HG03066 (cell line): ENCODE data around the gene TMPRSS9.

ENCODE experiments used
- ATAC-seq: cut with Tn5 transposase; IDR thresholded peaks from one replicate; pipeline ENCODE4 v1.9.1; 2021; ENCODE audit warnings: low read depth; ENCODE audit not compliant: unreplicated experiment

Gene TMPRSS9

DNA sequence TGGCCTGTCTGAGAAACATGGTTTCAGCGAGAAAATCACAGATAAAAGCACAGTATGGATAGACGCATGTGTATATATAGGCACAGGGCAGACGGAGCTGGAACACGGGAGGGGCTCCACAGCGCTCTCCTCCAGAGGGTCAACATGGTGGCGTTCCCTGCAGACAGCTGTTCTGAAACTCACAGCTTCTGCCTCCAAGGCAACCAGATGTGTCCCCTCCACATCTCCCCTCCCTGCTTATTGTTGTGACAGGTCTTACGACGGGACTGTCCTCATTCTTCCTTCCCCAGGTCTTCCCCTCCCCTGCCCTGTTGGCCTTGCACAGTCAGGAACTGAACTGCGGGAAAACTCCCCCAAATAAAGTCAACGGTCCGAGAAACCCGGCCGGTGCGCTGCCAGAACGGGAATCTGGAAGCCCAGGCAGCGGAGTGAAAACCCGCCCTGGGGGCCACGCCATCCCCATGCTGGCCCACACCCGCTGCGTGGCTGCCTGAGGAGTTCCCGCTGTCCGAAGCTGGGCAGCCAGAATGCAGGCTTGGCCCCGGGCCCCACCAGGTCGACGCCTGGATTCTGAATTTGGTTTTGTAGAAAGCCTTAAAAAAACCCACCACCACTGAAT, 70.0 kb downstream of the TMPRSS9 start:
- no peak for ATAC-seq

DNA sequence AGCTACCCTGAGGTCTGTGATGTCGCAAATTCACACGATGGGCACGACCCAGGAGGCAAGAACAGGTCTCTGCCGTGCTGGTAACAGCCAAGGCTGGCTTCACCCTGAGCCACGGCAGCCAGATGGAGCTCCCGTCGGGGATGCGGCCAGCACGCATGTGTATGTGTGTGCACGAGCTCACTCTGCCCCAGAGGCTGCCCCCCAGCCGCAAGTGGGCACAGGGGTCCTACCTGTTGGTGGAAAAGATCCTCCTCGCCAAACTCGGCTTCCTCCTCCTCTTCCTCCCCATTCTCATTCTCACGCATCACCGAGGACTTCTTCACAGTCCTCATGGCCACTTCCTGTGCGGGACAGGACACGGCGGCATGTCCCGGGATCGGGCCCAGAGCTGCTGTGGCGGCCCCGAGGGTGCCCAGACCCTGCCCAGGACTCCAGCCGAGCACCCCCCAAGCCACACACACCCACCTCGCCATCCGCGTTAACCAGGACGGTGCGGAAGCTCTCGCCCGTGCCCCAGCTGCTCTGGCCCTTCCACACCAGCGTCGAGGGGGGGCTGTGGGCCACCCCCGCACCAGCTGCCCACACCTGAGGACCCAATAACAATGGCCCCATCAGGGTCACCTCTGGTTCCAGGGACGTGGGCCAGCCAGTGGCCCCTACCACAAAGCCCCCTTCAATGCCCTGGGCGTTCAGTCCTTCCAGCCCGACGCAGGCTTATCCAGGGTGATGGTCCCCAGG, 71.4 kb downstream of the TMPRSS9 start:
- no peak for ATAC-seq

DNA sequence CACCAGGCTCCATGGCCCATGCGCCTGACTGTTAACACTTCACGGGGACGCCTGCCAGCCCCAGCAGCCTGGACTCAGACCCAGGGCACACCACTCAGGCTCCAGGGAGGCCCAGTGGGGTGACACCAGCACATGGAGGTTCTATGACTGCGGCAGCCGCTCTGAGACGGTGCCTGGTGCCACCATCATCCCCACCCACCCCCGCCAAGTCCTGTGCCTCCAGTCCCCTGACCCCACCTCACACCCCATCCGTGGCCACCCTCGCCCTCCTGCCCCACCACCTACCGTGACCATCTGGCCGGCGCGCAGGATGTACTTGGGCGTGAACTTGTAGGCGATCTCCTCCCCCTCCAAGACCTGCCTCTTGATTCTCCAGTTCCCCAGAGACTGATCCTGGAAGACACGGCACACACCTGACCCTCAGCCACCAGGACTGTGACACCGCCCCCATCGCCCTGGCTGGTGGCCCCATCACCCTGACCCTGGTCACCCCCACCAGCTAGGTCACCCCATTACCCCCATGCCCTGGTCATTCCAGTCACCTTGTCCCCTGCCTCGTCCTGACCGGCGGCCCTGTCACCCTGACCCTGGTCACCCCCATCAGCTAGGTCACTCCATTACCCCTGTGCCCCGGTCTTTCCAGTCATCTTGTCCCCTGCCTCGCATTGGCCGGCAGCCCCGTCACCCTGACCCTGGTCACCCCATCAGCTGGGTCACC, 72.2 kb downstream of the TMPRSS9 start:
- no peak for ATAC-seq

DNA sequence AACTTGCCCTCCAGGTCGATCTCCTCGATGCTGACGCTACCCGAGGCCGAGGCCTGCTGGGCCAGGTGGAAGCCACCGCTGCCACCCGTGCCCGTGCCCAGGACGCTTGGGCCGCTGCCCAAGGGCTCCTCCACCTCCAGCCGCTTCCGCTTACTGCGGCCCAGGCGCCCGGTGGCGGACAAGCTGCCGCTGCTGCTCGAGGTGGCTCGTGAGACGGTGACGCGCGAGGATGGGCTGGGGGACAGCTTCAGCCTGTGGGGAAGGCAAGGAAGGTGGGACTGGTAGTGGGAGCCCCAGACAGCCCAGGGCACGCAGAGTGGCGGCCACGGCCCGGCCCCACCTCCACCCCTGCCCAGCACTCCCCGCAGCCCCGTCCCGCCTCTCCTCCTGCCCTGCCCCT, 73.8 kb downstream of the TMPRSS9 start:
- no peak for ATAC-seq

GRCh38 chr19:2434267-2434666, 74.2 kb downstream of the TMPRSS9 start:
- no peak for ATAC-seq

GRCh38 chr19:2434721-2435265, 74.7 kb downstream of the TMPRSS9 start:
- ATAC-seq, result no peak

GRCh38 chr19:2436384-2436783, 76.3 kb downstream of the TMPRSS9 start:
- ATAC-seq, result no peak

GRCh38 chr19:2436926-2437325, 76.9 kb downstream of the TMPRSS9 start:
- ATAC-seq, result no peak

GRCh38 chr19:2438178-2438577, 78.1 kb downstream of the TMPRSS9 start:
- no peak for ATAC-seq

DNA sequence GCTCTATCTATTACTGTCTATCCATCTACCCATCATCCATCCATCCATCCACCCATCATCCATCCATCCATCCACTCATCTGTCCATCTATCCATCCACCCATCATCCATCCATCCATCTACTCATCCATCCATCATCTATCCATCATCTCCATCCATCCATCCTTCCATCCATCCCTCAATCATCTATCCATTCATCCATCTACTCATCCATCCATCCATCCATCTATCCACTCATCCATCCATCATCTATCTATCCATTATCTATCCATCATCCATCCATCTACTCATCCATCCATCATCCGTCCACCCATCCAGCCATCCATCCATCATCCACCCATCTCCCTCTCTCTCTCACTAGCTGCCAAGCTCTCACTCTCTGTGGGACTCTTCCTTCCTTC, 80.5 kb downstream of the TMPRSS9 start:
- ATAC-seq, result no peak

- ATAC-seq, result no peak
Measured at GRCh38 chr19:2441096-2441752, 81.2 kb downstream of the TMPRSS9 start.

DNA sequence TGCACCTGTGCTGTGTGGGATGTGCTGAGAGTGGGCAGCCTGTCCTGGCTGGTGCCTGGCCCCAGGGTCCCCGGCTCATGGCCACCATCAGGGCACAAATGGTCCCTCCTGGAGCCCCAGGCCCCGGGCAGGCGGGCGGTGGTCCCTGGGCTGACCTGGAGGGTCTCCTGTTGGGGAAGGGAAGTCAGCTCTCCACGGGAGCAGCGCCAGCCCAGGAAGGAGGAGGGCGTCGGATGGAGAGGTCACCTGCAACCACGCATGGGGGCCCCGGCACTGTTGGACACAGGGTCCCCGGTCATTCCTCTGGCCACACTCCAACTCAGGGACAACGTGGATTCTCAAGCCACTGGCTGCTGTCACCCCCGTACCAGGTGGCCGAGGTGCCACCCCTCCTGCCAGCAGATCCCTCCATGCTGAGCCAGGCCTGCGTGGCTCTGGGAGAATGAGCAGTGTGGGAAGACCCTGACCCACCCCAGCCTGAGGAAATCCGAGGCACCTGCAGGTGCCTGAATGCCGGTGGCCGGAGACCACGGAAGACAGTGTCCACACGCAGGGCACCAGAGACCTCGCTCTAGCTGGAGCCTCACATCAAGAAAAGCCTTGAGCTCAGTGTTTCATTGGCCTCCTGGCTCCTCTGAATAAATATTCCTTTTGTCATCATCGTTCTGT, 83.2 kb downstream of the TMPRSS9 start:
- ATAC-seq, result no peak

GRCh38 chr19:2443785-2444182, 83.7 kb downstream of the TMPRSS9 start:
- no peak for ATAC-seq

DNA sequence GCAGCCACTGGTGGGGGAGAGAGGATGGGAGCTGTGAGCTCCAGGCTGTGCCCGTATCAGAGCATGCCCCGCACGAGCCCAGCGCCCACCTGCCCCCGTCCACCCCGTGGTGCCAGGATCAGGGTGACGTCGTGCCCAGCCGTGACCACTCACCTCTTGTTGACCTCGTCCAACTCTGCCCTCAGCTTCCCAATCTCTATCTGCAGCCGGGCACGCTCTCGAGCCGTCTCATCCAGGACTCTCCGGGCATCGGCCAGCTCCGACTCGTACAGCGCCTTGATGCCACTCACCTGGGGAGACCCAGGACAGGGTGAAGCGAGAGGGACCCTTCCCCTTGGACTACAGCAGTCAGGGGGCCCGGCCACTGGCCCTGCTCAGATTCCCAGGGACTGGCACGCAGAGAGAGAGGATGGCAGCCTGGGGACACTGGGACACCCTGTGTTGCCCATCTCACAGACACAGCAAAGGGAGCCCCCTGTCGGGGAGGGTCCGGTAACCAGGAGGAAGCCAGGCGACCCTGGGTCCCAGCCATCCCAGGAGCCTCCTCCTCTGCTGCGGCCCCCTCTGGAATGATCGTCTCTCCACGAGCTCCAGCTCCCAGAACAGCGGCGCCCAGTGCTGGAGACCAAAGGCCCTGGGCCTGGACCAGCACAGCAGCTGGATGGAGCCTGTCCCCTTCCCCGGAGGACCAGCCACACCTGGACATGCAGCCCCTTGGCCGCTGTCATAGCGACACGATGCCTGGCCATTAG, 84.4 kb downstream of the TMPRSS9 start:
- no peak for ATAC-seq

DNA sequence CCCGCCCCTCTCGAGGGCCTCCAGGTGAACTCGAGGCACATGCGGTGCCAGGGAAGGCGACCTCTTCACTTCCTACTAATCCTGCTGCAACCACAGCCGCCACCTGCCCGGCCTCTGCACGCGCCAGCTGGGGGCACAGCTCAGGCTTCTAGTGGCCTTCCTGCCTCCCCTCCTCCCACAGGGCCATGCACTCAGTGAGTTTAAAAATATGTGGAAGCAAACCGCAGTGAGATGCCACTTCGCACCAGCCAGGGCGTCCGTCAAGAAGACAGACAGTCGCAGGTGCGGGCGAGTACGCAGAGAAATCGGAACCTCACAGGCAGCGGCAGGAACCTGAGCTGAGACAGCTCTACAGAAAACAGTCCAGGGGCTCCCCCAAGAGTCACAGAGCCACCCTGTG, 86.3 kb downstream of the TMPRSS9 start:
- ATAC-seq, result no peak

DNA sequence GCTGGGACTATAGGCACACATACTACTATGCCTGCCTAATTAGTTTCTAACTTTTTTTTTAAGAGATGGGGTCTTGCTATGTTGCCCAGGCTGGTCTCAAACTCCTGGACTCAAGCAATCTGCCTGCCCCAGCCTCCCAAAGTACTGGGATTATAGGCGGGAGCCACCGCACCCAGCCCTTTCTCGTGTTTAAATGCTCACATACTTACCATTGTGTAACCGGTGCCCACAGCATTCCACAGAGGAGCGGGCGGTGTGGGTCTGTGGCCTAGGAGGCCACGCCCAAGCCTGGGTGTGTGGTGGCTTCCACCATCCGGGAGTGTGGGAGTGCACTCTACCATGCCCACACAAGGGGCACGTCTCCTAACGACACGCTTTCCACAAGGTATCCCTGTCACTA, 89.0 kb downstream of the TMPRSS9 start:
- ATAC-seq, result no peak

- no peak for ATAC-seq
Measured at GRCh38 chr19:2451138-2451537, 91.1 kb downstream of the TMPRSS9 start.

DNA sequence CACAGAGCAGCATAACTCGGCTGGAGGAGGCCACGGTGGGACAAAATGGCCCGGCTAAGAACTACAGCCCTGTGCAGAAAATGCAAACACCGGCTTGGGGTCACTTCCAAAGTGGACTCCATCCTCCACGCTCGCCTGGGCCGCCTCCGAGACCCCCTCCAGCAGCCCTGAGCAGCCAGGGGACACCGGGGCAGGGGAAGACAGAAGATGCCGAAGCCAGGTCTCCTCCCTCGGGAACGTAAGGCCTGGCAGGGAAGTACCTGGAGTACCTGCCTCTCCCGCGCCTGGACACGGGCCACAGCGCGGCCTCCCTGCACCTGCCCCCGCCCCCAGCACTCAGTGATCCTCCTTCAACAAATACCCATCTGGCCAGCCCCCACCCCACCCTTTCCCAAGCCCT, 91.7 kb downstream of the TMPRSS9 start:
- no peak for ATAC-seq

- ATAC-seq, result no peak
Measured at GRCh38 chr19:2453431-2454025, 93.5 kb downstream of the TMPRSS9 start.
